GM21723 (cell line): ENCODE data around the gene HDAC11.

ENCODE experiments used
- ATAC-seq: cut with Tn5 transposase; IDR thresholded peaks from one replicate; pipeline ENCODE4 v1.9.1; 2021; ENCODE audit warnings: mild to moderate bottlenecking, moderate library complexity; ENCODE audit not compliant: unreplicated experiment

HDAC11 gene

GRCh38 chr3:13506239-13506638 lies 26.1 kb downstream of the HDAC11 start:
- no peak for ATAC-seq

GRCh38 chr3:13506680-13507079 lies 26.6 kb downstream of the HDAC11 start:
- no peak for ATAC-seq

GRCh38 chr3:13507247-13507569 lies 27.1 kb downstream of the HDAC11 start:
- no peak for ATAC-seq

- no peak for ATAC-seq
These were observed 27.6 kb downstream of the HDAC11 start for GRCh38 chr3:13507570-13508339.

GRCh38 chr3:13508496-13508895 lies 28.4 kb downstream of the HDAC11 start:
- no peak for ATAC-seq

- ATAC-seq = no peak
These were observed 29.1 kb downstream of the HDAC11 start for GRCh38 chr3:13509059-13509815.

GRCh38 chr3:13509816-13510192 lies 29.7 kb downstream of the HDAC11 start:
- ATAC-seq = no peak

GRCh38 chr3:13512451-13512850 lies 32.3 kb downstream of the HDAC11 start:
- no peak for ATAC-seq

GRCh38 chr3:13513051-13513912 lies 33.2 kb downstream of the HDAC11 start:
- ATAC-seq = no peak

- ATAC-seq = no peak
These were observed 33.9 kb downstream of the HDAC11 start for GRCh38 chr3:13513913-13514517.

- ATAC-seq = no peak
These were observed 34.7 kb downstream of the HDAC11 start for GRCh38 chr3:13514639-13515435.

GRCh38 chr3:13515786-13516759 lies 36.0 kb downstream of the HDAC11 start:
- no peak for ATAC-seq

GRCh38 chr3:13516760-13517135 lies 36.6 kb downstream of the HDAC11 start:
- ATAC-seq = no peak

GRCh38 chr3:13517253-13517977 lies 37.3 kb downstream of the HDAC11 start:
- ATAC-seq = no peak

GRCh38 chr3:13518516-13518953 lies 38.4 kb downstream of the HDAC11 start:
- no peak for ATAC-seq

GRCh38 chr3:13519006-13519791 lies 39.1 kb downstream of the HDAC11 start:
- no peak for ATAC-seq

- ATAC-seq = no peak
These were observed 40.3 kb downstream of the HDAC11 start for GRCh38 chr3:13520326-13520880.
